Measurements from ENCODE around the gene ALKBH4.
"Not testable (repeated sequence)": the region's sequence is repeated elsewhere in the genome, so short reads cannot be mapped to it uniquely, and the experiment has no call there.

Gene ALKBH4

GRCh38 chr7:102456327-102456726 lies 8.3 kb downstream of the ALKBH4 start:
- Histone ChIP-seq H3K27me3 (ENCODE audit: insufficient read depth, poor library complexity, severe bottlenecking) (no peaks in the 10 kb centered on the region), H3K27ac (replicated peaks) (no peak overlapping the region), H3K4me3 (replicated peaks; ENCODE audit: insufficient read depth, low read length) (no peak overlapping the region)
- no peak for DNase-seq (ENCODE audit: low read depth in 1 of 2, low spot score in 1 of 2)
- TF ChIP-seq REST (IDR thresholded peaks at IDR 0.05; ENCODE audit: insufficient replicate concordance, low read depth): no peak
- TF ChIP-seq GABPA (IDR thresholded peaks at IDR 0.05; ENCODE audit: low read depth): no peak
- TF ChIP-seq SPI1 (IDR thresholded peaks at IDR 0.05; ENCODE audit: borderline replicate concordance, low read depth): no peak
- no peak for TF ChIP-seq CTCF (IDR thresholded peaks at IDR 0.05; ENCODE audit: insufficient read depth, low read length)
- TF ChIP-seq POLR2AphosphoS5 (IDR thresholded peaks at IDR 0.05; ENCODE audit: low read depth): no peak

DNA sequence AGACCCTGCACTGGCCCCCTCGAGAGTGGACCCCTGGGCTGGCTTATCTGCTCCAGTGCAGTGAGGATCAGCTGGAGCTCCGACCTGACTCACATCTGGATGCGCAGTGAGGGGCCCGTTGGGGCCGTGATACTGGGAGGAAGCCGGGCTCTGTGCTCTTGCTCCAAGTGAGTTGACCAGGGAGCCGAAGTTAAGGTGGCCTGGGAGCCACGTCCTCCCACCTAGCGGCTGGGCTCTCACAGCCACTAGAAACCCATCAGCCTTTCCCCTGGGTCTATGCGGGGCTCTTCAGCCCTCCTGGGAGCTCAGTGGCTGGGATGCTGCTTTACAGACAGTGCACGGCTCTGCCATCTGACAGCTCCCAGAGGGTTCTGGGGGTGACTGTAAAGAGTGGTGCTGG lies 9.1 kb downstream of the ALKBH4 start:
- DNase-seq (ENCODE audit: low read depth in 1 of 2, low spot score in 1 of 2): no peak
- Histone ChIP-seq H3K27me3 (ENCODE audit: insufficient read depth, poor library complexity, severe bottlenecking) (no peaks in the 10 kb centered on the region), H3K27ac (replicated peaks) (no peak overlapping the region), H3K4me3 (replicated peaks; ENCODE audit: insufficient read depth, low read length) (no peak overlapping the region)
- TF ChIP-seq SPI1 (IDR thresholded peaks at IDR 0.05; ENCODE audit: borderline replicate concordance, low read depth) (no peak), GABPA (IDR thresholded peaks at IDR 0.05; ENCODE audit: low read depth) (no peak), REST (IDR thresholded peaks at IDR 0.05; ENCODE audit: insufficient replicate concordance, low read depth) (no peak), POLR2AphosphoS5 (IDR thresholded peaks at IDR 0.05; ENCODE audit: low read depth) (no peak), CTCF (IDR thresholded peaks at IDR 0.05; ENCODE audit: insufficient read depth, low read length) (no peak)

- not testable (repeated sequence) for H3K27me3 ChIP-seq (ENCODE audit: insufficient read depth, poor library complexity, severe bottlenecking); DNase-seq (ENCODE audit: low read depth in 1 of 2, low spot score in 1 of 2); H3K27ac ChIP-seq (replicated peaks); H3K4me3 ChIP-seq (replicated peaks; ENCODE audit: insufficient read depth, low read length)
Measured at GRCh38 chr7:102454932-102455331, 9.7 kb downstream of the ALKBH4 start.

DNA sequence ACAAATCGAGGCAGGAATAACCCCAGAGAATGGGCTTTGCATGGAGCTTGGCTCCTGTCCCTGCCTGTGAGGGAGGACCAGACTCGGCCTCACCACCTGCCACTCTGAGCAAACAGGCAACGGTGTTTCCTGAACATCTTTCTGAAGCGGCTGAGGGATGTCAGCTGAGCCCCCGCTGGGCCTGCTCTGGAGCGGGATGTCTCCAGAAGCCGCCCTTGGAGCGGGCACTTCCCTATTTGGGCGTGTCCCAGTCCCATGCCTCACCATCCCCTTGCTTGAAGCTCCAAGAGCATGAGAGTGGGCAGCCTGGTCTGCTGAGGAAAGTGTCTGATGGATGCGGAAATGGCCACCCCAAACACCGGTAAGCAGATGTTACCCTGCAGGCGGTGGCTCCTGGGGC lies 10.2 kb downstream of the ALKBH4 start:
- H3K4me3 ChIP-seq (replicated peaks; ENCODE audit: insufficient read depth, low read length): no peak overlapping the region
- no peak overlapping the region for H3K27ac ChIP-seq (replicated peaks)
- no peaks in the 10 kb centered on the region for H3K27me3 ChIP-seq (ENCODE audit: insufficient read depth, poor library complexity, severe bottlenecking)
- no peak for DNase-seq (ENCODE audit: low read depth in 1 of 2, low spot score in 1 of 2)
- TF ChIP-seq CTCF (IDR thresholded peaks at IDR 0.05; ENCODE audit: insufficient read depth, low read length) (no peak), SPI1 (IDR thresholded peaks at IDR 0.05; ENCODE audit: borderline replicate concordance, low read depth) (peak; percentile 65), POLR2AphosphoS5 (IDR thresholded peaks at IDR 0.05; ENCODE audit: low read depth) (peak; percentile 39; the same call in 1 of the 2 replicates)

Data from HL-60 (cell line).